NK-92 (cell line): ENCODE results near the gene MAP3K1.
"Not testable (repeated sequence)": the region's sequence is repeated elsewhere in the genome, so short reads cannot be mapped to it uniquely, and the experiment has no call there.

ENCODE experiments used
- DNase-seq: peaks from one replicate; lab custom pipeline; 2025; ENCODE audit not compliant: unreplicated experiment; lab: John Stamatoyannopoulos, UW

MAP3K1 gene

GRCh38 chr5:56815658-56816545, 553 bp downstream of the MAP3K1 start:
- no peak for DNase-seq

- DNase-seq, result no peak
Measured at GRCh38 chr5:56816546-56817081, 1.3 kb downstream of the MAP3K1 start.

GRCh38 chr5:56817263-56818014, 2.1 kb downstream of the MAP3K1 start:
- no peak for DNase-seq

- no peak for DNase-seq
Measured at GRCh38 chr5:56818450-56819037, 3.2 kb downstream of the MAP3K1 start.

GRCh38 chr5:56819060-56819881, 3.9 kb downstream of the MAP3K1 start:
- DNase-seq, result no peak

- not testable (repeated sequence) for DNase-seq
Measured at GRCh38 chr5:56821868-56822267, 6.5 kb downstream of the MAP3K1 start.

- no peak for DNase-seq
Measured at GRCh38 chr5:56822981-56823380, 7.6 kb downstream of the MAP3K1 start.

GRCh38 chr5:56824019-56824418, 8.7 kb downstream of the MAP3K1 start:
- no peak for DNase-seq

- DNase-seq, result no peak
Measured at GRCh38 chr5:56825222-56825824, 10.0 kb downstream of the MAP3K1 start.

GRCh38 chr5:56827049-56827448, 11.7 kb downstream of the MAP3K1 start:
- DNase-seq, result no peak

- no peak for DNase-seq
Measured at GRCh38 chr5:56827924-56828323, 12.6 kb downstream of the MAP3K1 start.

- no peak for DNase-seq
Measured at GRCh38 chr5:56829137-56829908, 14.0 kb downstream of the MAP3K1 start.

- DNase-seq, result no peak
Measured at GRCh38 chr5:56831773-56832172, 16.4 kb downstream of the MAP3K1 start.

GRCh38 chr5:56833325-56833724, 18.0 kb downstream of the MAP3K1 start:
- DNase-seq, result no peak

GRCh38 chr5:56837381-56837780, 22.0 kb downstream of the MAP3K1 start:
- DNase-seq, result no peak

GRCh38 chr5:56837956-56838355, 22.6 kb downstream of the MAP3K1 start:
- DNase-seq, result no peak

GRCh38 chr5:56838409-56839039, 23.2 kb downstream of the MAP3K1 start:
- DNase-seq, result no peak

GRCh38 chr5:56839062-56839461, 23.7 kb downstream of the MAP3K1 start:
- no peak for DNase-seq

- DNase-seq, result no peak
Measured at GRCh38 chr5:56840597-56840996, 25.2 kb downstream of the MAP3K1 start.
